Measurements from ENCODE around the gene TRNP1.
A peak's percentile ranks its signal among the peaks of the same experiment; 100 is the strongest.

- TF ChIP-seq TCF12 (IDR thresholded peaks at IDR 0.05; ENCODE audit: low read depth), result no peak
- no peak for TF ChIP-seq REST (IDR thresholded peaks at IDR 0.05; ENCODE audit: low read depth)
- peak; percentile 93 for TF ChIP-seq MAX (IDR thresholded peaks at IDR 0.05)
- no peak for TF ChIP-seq TAF1 (IDR thresholded peaks at IDR 0.05; ENCODE audit: low read depth)
- no peak for TF ChIP-seq CREB1 (IDR thresholded peaks at IDR 0.05; ENCODE audit: low read depth)
These were observed 56.1 kb downstream of the TRNP1 start for GRCh38 chr1:27049607-27050006.

Measured in Ishikawa (cell line).